ENCODE data around the gene AKAP6.

The AKAP6 gene, protein sequence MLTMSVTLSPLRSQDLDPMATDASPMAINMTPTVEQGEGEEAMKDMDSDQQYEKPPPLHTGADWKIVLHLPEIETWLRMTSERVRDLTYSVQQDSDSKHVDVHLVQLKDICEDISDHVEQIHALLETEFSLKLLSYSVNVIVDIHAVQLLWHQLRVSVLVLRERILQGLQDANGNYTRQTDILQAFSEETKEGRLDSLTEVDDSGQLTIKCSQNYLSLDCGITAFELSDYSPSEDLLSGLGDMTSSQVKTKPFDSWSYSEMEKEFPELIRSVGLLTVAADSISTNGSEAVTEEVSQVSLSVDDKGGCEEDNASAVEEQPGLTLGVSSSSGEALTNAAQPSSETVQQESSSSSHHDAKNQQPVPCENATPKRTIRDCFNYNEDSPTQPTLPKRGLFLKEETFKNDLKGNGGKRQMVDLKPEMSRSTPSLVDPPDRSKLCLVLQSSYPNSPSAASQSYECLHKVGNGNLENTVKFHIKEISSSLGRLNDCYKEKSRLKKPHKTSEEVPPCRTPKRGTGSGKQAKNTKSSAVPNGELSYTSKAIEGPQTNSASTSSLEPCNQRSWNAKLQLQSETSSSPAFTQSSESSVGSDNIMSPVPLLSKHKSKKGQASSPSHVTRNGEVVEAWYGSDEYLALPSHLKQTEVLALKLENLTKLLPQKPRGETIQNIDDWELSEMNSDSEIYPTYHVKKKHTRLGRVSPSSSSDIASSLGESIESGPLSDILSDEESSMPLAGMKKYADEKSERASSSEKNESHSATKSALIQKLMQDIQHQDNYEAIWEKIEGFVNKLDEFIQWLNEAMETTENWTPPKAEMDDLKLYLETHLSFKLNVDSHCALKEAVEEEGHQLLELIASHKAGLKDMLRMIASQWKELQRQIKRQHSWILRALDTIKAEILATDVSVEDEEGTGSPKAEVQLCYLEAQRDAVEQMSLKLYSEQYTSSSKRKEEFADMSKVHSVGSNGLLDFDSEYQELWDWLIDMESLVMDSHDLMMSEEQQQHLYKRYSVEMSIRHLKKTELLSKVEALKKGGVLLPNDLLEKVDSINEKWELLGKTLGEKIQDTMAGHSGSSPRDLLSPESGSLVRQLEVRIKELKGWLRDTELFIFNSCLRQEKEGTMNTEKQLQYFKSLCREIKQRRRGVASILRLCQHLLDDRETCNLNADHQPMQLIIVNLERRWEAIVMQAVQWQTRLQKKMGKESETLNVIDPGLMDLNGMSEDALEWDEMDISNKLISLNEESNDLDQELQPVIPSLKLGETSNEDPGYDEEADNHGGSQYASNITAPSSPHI (N-terminal part only)

DNA sequence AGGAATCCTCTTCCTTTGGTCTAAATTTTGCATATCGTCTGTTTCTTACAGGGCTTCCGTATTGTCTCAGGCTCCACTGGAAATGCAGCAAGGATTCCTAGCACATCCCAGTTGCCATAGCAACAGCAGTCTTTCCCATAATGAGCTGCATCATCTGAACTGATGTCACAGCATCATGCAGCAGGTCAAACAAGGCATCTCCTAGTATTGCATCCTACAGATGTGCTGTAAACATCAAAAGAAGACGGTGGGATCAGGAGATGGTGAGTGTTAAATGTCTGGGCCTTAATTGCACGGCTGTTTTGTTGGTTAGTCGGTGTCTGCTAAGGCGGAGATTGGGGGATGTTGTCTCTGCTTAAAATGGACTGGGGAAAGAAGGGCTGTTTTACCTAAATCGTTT, at the start of gene AKAP6:
AKAP6 (plus strand) TSS at position 153 of the 400 bp plus-strand sequence. CDS start 104,196 bp downstream, outside the sequence.
- DNase-seq = no peak

DNA sequence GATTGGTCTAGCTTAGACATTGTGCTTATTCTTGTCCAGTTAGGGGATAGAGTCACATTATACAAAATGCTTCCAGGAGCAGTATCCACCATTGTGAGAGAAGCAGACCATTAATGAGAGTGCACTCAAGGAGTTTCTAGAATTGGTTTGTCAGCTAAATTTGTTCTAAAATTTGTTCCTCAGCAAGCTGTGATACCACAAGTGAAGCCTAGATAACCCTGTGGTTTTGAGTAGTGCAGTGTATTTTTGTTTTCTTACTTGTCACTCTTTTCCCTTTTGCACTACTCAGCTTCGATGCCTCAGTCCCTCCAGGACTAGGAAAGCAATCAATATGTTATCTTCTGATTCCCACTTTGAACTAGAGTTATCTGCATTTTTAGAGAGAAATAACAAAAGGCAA, 42.5 kb upstream of the AKAP6 start:
- no peak for DNase-seq

DNA sequence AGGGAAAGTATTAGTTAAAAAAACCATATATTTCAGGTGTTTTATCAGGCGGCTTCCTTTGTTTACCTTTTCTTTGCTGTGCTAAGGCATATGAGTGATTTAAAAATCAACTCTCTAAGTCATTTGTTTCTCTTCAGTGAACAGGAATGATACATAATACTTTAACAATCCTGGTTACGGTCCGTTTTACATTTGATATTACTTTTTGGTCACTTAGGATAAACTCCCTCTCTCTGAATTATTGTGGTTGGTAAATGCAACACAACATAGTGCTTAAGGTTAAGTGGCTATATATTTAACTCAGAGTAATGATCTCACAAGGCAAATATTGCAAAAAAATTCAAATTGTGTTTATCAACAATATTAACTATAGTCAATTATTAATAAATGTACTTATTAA, 32.7 kb upstream of the AKAP6 start:
- no peak for DNase-seq

DNA sequence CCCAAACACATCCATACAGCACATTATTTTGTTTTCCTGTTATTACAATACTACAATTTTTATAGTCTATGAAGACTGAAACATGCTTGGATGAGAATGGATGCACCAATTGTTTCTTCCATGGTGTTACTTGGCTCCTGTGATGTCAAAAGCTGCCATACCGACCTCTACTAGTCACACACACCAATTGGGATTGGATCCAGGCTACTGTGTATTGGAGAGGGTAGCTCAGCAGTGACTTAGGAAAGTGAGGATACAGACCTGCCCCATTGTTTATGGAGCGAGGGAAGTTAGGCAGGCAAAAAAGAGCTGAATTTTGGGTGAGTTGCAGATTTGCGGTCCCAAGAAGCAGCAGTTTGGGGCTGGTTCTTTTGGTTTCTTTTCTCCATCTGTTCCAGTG, 30.8 kb upstream of the AKAP6 start:
- no peak for DNase-seq

DNA sequence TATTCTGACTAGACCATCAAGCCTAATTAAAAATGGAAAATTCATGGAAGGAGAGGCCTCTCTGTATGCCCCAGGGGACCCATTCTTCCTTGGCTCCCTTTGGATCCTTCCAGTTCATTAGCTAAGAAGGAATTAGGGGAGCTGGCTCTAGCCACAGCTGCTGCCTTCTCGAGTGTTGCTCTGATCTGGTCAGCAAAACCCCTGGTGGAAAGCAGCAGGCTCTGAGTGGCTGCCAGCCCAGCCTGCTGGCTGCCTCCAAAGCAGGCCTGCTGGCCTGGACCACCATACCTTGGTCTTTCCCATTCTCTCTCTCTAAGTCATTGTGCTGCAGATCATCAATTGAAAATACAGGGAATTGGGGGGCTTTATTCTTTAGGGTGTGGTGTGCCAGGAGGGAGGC, 29.0 kb upstream of the AKAP6 start:
- DNase-seq = no peak

DNA sequence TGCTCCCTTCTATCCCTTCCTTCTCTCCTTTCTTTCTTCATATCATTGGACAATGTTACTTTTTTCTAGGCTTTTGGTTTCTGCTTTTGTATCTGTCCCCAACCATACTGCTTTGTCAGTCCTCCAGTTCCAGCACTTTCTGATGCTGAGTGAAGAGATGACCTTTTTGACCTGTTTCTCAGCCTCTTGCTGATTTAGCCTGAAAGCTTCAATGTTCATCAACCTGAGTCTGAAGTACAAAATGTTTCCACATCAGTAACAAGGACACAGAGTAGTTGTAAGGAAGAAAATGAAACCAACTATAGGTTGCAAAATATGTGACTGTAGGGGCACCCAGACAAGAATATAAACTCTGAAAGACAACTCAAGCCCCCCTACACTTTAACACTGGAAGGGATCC, 25.2 kb upstream of the AKAP6 start:
- DNase-seq = no peak

DNA sequence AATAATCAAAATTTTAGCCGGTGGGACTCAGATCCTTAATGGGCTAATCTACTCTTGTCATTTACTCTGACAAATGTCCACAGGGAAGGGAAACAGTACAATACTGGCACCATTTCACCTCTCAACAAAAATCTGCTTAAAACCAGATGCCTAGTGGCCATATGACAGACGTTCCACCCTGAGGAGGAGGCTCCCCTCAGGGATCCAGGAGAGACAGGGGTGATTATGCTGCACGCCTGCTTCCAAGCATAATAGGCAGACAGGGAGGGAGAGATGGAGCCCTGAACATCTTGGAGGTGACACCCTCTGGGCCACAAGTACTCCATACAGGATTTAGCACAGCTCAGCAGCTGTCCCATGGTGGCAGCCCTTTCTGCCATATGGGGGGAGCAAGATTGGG, 24.8 kb upstream of the AKAP6 start:
- DNase-seq = no peak

DNA sequence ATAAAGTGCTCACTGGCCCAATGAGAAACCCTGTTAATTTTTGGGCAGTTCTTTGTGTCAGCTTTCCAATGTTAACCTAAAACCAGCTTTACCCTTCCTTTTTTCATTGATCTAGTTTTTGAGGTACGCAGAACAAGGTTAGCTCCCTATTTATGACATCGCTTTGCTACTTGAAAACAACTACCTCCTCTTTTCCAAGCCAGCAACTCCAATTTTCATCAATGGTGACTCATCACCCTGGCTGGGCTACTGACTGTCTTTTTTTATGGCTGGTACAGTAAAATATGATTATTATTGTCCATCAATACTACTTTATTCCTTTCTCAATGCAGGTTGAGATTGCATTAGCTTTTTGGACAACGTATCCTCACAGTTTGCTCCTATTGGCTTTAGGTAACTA, 22.5 kb upstream of the AKAP6 start:
- DNase-seq = no peak

DNA sequence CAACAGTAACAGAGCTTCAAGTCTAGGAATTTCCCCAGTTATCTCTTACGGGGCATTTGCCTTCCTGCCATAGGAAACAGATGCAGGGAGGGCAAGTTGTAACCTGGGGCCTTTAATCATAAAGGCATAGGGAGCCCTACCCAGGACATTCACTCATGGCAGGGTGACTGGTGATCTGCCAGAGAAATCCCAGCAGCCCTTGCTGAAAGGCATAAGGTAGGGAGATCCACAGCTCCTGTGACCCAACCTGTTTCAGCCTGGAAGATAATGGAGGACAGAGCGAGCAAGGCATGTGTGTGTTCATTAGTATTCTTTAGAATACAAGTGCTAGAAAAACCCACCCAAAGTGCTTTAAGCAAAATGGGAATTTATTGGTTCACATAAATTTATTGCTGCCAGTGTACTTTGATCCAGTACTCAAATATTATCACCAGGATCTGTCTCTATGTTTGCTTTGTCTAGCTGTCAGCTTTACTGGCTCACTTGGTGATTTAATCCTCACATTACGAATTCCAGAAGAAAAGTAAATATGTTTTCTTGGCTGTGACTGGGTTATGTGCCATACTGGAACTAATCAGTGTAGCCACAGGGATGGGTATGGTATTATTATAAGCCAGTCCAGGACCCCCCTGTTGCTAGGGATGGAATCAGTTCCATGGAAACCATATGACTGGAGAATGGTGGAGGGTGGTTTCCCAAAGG, 21.1 kb upstream of the AKAP6 start:
- no peak for DNase-seq

DNA sequence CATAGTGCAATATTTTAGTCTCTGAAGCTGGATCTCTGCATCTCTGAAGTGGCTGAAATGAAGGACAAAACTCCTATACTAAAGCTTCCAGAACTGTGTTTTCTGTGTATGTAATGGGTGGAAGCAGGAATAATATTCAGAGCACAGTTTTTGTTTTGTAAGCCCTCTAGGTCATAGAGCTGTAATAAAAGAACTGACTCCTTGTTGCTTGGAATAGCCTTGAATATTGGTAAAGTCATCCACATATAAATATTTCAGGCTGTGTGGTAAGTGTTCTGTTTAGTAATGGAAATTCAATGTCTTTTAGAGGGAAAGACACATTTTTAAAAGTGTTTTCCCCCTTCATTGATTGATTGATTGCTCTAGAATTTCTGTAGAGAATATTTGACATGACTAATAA, 18.2 kb upstream of the AKAP6 start:
- DNase-seq = no peak

DNA sequence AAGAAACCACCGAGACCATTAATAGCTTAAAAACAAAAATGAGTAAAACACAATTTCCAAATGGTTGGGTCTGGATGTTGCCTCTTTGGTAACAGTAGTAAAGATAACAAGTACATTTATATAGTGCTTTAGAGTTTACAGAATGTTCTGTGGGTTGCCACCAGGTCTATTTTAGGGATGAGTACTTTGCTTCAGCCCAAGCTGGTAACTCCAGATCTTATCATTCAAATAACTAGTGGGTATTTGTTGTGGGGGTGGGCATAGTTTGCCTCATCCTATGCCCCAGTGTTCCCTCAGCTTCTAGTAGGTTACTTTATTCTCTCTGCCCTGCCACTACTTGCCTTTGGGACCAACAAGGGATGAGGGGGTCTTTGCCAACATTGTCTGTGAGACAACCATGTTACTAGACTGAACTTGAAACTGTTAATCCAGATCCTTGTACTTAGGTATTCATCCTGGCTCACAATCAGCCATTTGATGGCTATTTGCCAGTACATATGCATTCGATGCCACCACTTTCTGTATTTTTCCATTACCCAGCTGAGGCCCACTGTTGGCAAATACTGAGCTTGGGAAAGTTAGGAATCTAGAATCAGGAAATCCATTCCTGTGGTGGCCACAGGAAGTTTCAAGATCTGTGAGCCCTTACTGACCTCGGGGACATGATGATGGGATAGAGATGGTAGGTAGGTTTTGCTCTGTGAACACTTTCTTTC, 17.6 kb upstream of the AKAP6 start:
- DNase-seq = no peak

DNA sequence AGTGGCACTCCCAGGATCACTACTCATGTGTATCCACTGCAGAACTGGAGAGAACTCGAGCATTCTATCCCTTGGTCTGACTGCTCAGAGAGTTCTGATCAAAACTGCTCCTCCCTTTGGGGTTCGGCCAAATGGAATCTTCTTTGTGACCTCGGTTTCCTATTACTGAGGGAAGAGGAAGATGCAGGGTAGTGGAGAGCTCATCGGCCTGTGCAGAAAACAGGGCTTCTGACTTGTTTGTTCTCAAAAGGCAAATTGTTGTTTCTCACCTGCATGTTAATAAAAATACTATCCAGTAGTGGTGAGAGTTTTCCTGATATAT, 17.1 kb upstream of the AKAP6 start:
- no peak for DNase-seq

DNA sequence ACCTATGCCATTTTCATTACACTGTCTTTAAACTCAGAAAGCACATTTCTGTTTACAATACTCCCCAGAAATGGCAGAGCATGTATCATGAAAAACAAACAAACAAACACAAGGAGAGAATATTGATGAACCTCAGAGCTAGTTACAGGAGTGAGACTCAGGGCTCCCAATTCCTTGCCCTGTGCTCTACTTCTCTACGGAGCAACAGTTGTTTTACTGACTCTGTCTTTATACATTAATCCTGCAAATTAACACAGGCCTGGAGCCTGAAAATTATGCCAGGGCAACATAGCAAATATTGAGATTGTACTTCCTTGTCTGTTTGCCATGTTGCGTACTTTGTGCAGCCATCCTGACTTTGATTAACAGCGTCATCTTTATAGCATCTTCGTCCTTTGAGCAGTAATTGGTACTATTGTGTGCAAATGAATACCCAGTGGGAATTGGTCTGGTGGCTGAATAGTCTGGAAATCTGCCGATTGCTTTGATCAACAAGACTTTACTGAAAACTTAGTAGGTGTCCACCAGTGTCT, 15.2 kb upstream of the AKAP6 start:
- DNase-seq = no peak

DNA sequence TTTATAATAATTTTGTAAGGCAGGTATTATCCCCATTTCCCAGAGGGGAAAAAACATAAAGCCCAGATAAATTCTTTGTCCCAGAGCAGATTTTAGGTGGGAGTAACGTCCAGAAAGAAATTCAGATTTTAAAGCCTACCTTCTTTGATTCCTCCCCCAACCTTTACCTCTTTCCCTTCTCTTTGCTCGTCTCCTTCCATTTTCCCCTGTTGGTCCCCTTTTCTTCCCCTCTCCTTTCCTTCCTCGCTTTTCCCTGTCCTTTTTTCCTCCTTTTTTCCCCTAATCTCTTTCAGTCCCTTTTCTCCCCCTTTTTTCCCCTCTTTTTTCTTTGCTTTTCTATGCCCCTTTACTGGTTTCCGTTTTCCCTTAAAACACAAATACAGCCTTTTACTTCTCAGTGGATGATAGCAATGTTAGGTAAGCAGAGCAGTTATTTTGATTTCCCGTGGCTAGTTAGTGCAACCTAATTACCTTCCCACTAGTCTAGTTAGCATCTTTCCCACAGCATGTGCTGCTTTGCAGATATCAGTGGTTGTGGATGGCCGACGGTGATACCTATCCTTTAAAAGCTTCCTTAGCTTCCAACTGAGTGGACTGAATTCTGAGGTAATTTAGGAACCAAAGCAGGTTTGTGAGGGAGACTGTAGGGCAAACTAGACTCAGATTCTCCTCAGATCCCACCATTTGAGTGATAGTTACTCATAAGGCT, 10.9 kb upstream of the AKAP6 start:
- no peak for DNase-seq

DNA sequence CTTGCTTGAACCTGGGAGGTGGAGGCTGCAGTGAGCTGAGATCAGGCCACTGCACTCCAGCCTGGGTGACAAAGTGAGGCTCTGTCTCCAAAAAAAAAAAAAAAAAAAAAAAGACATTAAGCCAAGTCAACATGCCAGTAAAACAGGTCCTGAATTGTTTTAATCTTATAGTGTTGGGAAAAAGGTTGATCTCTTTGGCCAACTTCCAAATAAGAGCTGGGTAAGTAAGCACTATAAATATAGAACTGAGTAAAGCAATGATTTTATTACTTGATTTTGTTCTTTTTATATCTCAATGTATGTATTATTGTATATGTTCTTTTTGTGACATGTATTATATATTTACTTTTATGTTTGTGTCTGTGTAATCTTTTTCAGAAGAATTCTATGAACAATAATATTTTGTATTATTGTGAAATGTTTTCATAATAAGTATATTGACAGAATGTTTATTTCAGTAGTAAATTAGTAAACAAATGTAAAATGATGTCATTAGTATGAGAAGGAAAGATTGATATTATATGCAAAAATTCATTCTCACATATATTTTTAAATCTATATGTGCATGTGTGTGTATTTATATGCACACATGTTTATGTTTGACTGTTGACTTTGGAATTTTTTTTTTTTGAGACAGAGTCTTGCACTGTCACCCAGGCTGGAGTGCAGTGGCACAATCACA, 9.6 kb upstream of the AKAP6 start:
- DNase-seq = no peak

DNA sequence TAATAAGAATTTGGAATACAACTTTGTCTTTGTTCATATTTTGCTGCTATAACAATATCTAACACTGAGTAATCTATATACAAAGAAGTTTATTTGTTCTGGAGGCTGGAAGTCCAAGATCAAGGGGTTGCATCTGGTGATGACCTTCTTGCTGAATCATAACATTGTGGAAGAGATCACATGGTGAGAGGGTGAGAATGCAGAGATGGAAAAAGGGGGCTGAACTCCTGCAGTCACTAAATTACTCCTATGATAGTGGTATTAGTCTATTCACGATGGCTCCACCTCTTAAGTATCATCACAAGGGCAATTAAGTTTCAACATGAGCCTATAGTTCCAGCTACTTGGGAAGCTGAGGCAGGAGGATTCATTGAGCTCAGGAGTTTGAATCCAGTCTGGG, 4.5 kb upstream of the AKAP6 start:
- no peak for DNase-seq

DNA sequence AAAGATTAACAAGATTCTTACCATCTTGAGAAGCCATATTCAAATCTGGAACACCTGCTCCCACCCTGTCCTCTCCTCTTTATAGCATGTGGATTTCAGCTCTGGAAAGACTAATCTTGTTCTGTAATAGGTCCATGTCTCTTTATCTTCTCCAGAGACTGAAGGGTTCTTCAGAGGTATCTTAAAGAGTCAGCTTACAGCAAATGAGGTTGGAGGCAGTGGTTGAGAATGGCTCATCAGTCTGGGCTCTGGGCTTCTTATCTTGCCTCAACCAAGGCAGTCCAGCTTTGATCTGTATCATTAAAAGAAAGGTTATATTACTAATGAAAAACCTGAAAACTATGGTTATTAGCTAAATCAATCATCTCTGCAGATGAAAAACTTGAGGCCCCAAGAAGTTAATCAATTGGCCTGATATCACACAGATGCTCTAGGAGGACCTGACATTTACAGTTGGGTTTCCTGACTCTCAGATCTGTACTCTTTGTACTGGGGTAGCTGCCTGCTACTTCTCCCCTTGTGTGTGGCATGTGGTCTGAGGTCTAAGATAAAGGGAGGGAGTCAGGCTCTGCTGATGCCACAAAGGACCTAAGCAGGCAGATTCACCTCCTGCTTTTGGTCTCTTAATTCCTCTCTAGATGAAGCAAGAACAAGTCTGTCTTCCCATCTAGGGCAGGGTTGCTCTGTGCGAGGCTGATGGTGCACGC, 1.7 kb upstream of the AKAP6 start:
- no peak for DNase-seq

DNA sequence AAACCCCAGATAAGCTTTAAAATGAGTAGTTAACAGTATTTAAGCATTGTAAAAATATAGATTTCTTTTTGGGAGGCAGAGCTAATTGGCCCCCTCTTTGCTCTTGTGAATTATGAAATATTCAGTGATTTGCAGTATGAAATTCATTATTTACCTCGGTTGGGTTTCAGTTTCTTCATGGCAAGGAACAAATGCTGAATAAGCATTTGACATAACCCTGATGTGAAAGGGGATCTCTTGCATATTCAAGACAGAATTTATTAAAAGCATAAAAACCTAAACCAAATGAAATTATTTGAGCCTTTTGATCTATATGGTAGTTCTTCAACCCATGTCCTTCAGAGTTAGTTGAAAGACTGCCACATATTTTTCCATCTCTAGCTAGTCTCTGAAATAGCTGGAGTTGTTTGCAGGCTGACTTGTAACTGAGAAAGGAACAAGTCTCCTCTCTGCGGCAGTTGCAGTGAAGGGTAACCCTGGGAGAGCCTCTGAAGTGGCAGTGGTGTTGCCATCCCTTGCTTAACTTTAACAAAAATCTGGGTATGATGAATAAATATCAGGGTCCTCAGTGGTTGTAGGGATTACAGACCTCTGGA, 690 bp downstream of the AKAP6 start:
- DNase-seq = no peak

DNA sequence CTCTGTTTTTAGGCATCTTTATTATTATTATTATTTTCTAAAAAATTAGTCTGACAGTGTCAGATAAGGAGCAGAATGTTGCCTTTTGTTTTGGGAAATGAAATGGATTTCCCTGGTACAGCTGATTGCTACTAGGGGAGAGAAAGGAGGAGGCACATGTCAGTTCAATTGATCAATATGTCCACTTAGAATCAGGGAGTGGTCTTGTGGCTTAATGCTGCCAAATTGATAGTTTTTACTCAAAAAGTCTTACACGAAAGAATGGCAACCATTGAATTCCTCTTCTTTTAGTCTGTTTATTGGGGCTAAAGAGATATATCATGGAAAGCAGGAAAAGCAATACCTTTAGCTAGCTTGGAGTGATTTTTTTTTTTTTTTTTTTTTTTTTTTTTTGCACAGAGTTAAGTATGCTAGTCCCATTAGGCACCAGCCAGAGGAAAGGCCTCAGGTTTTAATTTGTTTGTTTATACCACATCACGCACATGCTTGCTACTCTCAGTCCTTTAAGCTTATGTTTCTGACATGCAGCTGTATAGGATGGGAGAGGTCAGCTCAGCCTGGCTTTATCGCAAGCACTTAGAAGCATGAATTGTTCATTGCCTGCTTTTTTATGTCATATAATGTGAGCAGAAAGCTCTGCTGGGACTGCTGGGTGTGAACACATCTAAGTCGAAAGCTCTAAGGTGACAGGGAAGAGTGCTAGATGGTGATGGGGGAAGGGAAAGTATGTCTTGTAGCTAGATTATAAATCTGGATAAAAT, 1.4 kb downstream of the AKAP6 start:
- DNase-seq = no peak
